Liver (tissue), 4 donors: ENCODE results near the gene AKAIN1. TPM values are rescaled to one million over a fixed set of nuclear protein-coding genes. Genes with fewer than 3 reads are reported as not detected.

Experiments
- polyA plus RNA-seq, 2 donors: library from polyadenylated mRNA; stranded (reverse) in 1 of 2; unstranded in 1 of 2; fragments of 200-250 nt in 1 of 2; fragments of >200 nt in 1 of 2; fragmentation: Nextera tagmentation in 1 of 2; extraction: Ambion mirVana in 1 of 2; gene quantifications; one replicate each; pipeline versions ENCODE4 v1.2.1 to v1.2.3, GENCODE V29; 2013 to 2015
- total RNA-seq, 2 donors: library from RNA; depleted of rRNA; stranded (reverse); fragments of >200 nt; gene quantifications; one replicate each; pipeline ENCODE4 v1.2.3, GENCODE V29; 2014
- donor health status: healthy.
- donor health status: healthy.
- donor health status: healthy.

AKAIN1 gene
- total and polyA plus RNA-seq, 4 donors: 0.31 to 0.75 TPM; not detected in 2

Other genes with a start within 250 kb of the AKAIN1 start
- 1 to 10 TPM; 5.6 to 6.9 TPM for gene ZBTB14, start 98.5 kb upstream of the AKAIN1 start, total RNA-seq
- 1 to 10 TPM; 2.2 to 3.3 TPM for gene ZBTB14, start 98.5 kb upstream of the AKAIN1 start, polyA plus RNA-seq